ENCODE results near the gene USP46. TPM values are rescaled to one million over a fixed set of nuclear protein-coding genes. Genes with fewer than 3 reads are reported as not detected.

The USP46 gene
- total and polyA plus RNA-seq, 2 of the 4 experiments (the other 2 are of a cell fraction), result 9.3 to 15.4 TPM

DNA sequence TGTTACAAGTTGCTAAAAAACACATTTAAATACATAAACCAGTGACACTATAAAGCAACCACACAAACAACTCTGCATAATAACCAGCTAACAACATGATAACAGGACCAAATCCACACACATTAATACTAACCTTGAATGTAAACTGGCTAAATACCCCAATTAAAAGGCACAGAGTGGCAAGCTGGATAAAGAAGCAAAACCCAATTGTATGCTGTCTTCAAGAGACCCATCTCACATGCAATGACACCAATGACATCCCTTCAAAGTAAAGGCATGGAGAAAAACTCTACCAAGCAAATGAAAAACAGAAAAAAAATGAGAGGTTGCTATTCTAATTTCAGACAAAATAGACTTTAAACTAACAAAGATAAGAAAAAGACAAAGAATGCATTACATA, 34.4 kb upstream of the USP46 start:
- intact Hi-C loops (cut with micrococcal nuclease), result no loop called here
- dilution Hi-C loops (cut with HindIII; ENCODE audit: low sequenced_read_pairs, unreplicated experiment), result no loop called here
- Histone ChIP-seq H2AFZ (replicated peaks; ENCODE audit: low read length, poor library complexity) (no peak overlapping the region), H3K23ac (ENCODE audit: low read depth, low read length) (no peak overlapping the region), H3K18ac (ENCODE audit: low read depth, low read length) (no peak overlapping the region), H3K4ac (ENCODE audit: low read depth, low read length) (no peak overlapping the region), H2AK5ac (ENCODE audit: low read depth, low read length) (no peak overlapping the region), H2BK5ac (ENCODE audit: low read depth, low read length, poor library complexity, severe bottlenecking) (no peak overlapping the region), H2BK120ac (ENCODE audit: low read depth, low read length) (no peak overlapping the region), H2BK20ac (ENCODE audit: low read depth, low read length) (no peak overlapping the region), H3K27me3 (ENCODE audit: control insufficient read depth, insufficient read depth, low read length) (no peaks in the 10 kb centered on the region), H3K56ac (ENCODE audit: extremely low read depth, insufficient read depth, low read length) (no peak overlapping the region), H4K20me1 (ENCODE audit: insufficient read depth, low read length) (no peaks in the 10 kb centered on the region), H3K4me3 (ENCODE audit: insufficient read depth, low read depth, low read length) (no peak overlapping the region), H4K8ac (ENCODE audit: low read depth in 2 of 2, low read length in 2 of 2) (no peak overlapping the region), H4K91ac (ENCODE audit: insufficient read depth, low read depth, low read length) (no peak overlapping the region), H3K79me1 (ENCODE audit: low read depth in 1 of 2, low read length in 2 of 2) (no peaks in the 10 kb centered on the region), H3K9ac (ENCODE audit: low read depth, low read length) (no peak overlapping the region), H2AK9ac (replicated peaks; ENCODE audit: low read depth, low read length, poor library complexity) (no peak overlapping the region), H2BK15ac (ENCODE audit: low read depth, low read length) (no peak overlapping the region), H3K27ac (ENCODE audit: insufficient read depth, low read length) (no peak overlapping the region), H3K4me2 (ENCODE audit: low read depth, low read length) (no peak overlapping the region), H3K9me1 (ENCODE audit: insufficient read depth, low read length) (no peaks in the 10 kb centered on the region), H3K14ac (replicated peaks; ENCODE audit: low read depth, low read length) (no peak overlapping the region), H4K5ac (ENCODE audit: low read depth, low read length) (no peak overlapping the region), H3K9me3 (ENCODE audit: control insufficient read depth, insufficient read depth, low read length) (peaks cover 2% of the 10 kb centered on the region; the same call in 1 of the 2 replicates), H3K4me1 (ENCODE audit: control insufficient read depth, insufficient read depth, low read length) (no peaks in the 10 kb centered on the region; the same call in 1 of the 2 replicates), H3K36me3 (ENCODE audit: control insufficient read depth, insufficient read depth, low read length) (no peaks in the 10 kb centered on the region)
- TF ChIP-seq, protein P1, sequence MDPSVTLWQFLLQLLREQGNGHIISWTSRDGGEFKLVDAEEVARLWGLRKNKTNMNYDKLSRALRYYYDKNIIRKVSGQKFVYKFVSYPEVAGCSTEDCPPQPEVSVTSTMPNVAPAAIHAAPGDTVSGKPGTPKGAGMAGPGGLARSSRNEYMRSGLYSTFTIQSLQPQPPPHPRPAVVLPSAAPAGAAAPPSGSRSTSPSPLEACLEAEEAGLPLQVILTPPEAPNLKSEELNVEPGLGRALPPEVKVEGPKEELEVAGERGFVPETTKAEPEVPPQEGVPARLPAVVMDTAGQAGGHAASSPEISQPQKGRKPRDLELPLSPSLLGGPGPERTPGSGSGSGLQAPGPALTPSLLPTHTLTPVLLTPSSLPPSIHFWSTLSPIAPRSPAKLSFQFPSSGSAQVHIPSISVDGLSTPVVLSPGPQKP (IDR thresholded peaks at IDR 0.05; ENCODE audit: borderline replicate concordance, low read depth, low read length), result no peak
- no peak for TF ChIP-seq NFE2L2 (IDR thresholded peaks at IDR 0.05; ENCODE audit: low read depth, low read length)
- TF ChIP-seq RFX5 (IDR thresholded peaks at IDR 0.05; ENCODE audit: low read depth, low read length), result no peak
- TF ChIP-seq FOS (IDR thresholded peaks at IDR 0.05; ENCODE audit: low read depth, low read length), result no peak
- DNase-seq (no peak), ATAC-seq (ENCODE audit: low read depth) (no peak)
- POLR2A ChIA-PET (ENCODE audit: unreplicated experiment), result no interaction called here
- in situ Hi-C loops (cut with MboI; ENCODE audit: low sequenced_read_pairs), result no loop called here
- CTCF ChIA-PET, result no interaction called here
- no TSS peak for BruUV-seq (replicated peaks)
